Measurements from ENCODE around the gene RDH14. TPM values are rescaled to one million over a fixed set of nuclear protein-coding genes. Genes with fewer than 3 reads are reported as not detected.
A peak's percentile ranks its signal among the peaks of the same experiment; 100 is the strongest.

RDH14 gene
- total RNA-seq, 4 donors from 2014 or later, result 24.6 to 55.4 (median 49.8) TPM

DNA sequence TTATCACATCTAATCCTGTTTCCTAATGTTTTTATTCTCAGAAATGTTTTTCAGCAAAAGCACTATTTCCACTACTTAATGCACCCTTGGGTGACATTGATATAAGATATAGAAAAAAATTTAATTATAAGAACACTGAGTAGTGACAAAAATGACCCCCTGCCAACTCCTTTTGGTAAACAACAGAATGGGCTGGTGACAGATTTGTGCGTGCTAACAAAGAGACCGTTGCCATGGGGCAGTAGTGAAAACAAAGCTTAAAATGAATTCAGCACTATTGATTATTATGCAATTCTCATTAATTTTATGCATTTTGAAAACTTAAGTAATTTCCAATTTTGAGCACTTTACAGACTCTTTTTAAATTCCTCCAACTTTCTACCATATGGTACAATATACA, 33.1 kb downstream of the RDH14 start:
- Histone ChIP-seq H3K36me3 (no peaks in the 10 kb centered on the region), H3K4me1 (peaks cover 0 to 13% of the 10 kb centered on the region in 2 donors), H3K4me3 (no peak overlapping the region), H3K9me3 (no peaks in the 10 kb centered on the region), H3K27ac (no peak overlapping the region), H3K27me3 (no peaks in the 10 kb centered on the region)
- TF ChIP-seq, protein P1, sequence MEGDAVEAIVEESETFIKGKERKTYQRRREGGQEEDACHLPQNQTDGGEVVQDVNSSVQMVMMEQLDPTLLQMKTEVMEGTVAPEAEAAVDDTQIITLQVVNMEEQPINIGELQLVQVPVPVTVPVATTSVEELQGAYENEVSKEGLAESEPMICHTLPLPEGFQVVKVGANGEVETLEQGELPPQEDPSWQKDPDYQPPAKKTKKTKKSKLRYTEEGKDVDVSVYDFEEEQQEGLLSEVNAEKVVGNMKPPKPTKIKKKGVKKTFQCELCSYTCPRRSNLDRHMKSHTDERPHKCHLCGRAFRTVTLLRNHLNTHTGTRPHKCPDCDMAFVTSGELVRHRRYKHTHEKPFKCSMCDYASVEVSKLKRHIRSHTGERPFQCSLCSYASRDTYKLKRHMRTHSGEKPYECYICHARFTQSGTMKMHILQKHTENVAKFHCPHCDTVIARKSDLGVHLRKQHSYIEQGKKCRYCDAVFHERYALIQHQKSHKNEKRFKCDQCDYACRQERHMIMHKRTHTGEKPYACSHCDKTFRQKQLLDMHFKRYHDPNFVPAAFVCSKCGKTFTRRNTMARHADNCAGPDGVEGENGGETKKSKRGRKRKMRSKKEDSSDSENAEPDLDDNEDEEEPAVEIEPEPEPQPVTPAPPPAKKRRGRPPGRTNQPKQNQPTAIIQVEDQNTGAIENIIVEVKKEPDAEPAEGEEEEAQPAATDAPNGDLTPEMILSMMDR (IDR thresholded peaks at IDR 0.05 in 4 of 5, conservative IDR thresholded peaks at IDR 0.05 in 1 of 5), result no peak
- TF ChIP-seq POLR2A (IDR thresholded peaks at IDR 0.05), result no peak
- no peak for DNase-seq
- in situ Hi-C loops (cut with MboI; ENCODE audit: low sequenced_read_pairs in 4 of 4) (loop anchor here in 1 of 4 donors (10.0 kb wide), 1 partner anchor 1337 kb away; no protein-coding TSS in a partner anchor), intact Hi-C loops (cut with DNase I; ENCODE audit: low total_unique reads) (loop anchor here (10.0 kb wide), 1 partner anchor 227 kb away; no protein-coding TSS in a partner anchor)
- no peak for ATAC-seq

GRCh38 chr2:18526429-18526828, 34.0 kb downstream of the RDH14 start:
- H3K36me3 ChIP-seq, result no peaks in the 10 kb centered on the region
- DNase-seq (no peak), ATAC-seq (no peak)
- in situ Hi-C loops (cut with MboI; ENCODE audit: low sequenced_read_pairs in 4 of 4), result loop anchor here in 1 of 4 donors (10.0 kb wide), 1 partner anchor 1338 kb away; no protein-coding TSS in a partner anchor
- H3K27ac ChIP-seq, result no peak overlapping the region
- no peak overlapping the region for H3K4me3 ChIP-seq
- no peaks in the 10 kb centered on the region for H3K9me3 ChIP-seq
- H3K4me1 ChIP-seq, result peaks cover 0 to 13% of the 10 kb centered on the region in 2 donors
- intact Hi-C loops (cut with DNase I; ENCODE audit: low total_unique reads), result loop anchor here (10.0 kb wide), 1 partner anchor 228 kb away; no protein-coding TSS in a partner anchor
- H3K27me3 ChIP-seq, result no peaks in the 10 kb centered on the region
- TF ChIP-seq POLR2A (IDR thresholded peaks at IDR 0.05), result no peak
- TF ChIP-seq, protein P1 (IDR thresholded peaks at IDR 0.05 in 4 of 5, conservative IDR thresholded peaks at IDR 0.05 in 1 of 5), result no peak

DNA sequence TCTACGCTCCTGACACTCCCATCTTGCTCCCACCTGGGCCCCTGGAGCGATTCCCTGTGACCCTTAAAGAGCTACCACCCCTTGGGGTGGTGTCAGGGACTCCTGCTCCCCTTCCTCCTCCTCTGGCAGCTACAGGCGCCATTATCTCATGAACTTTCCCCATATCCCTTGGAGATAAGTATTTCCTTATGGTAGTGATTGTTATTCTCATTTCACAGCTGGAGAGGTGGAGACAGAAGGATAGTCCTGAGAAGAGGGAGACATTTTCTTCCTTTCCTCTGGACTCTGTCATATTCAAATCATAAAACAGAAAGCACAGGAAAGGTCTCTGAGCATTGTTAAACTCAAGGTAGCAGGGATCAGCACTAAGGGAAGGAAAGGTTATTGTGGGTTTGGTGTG, 34.6 kb downstream of the RDH14 start:
- TF ChIP-seq POLR2A (IDR thresholded peaks at IDR 0.05), result no peak
- TF ChIP-seq, protein P1 (IDR thresholded peaks at IDR 0.05 in 4 of 5, conservative IDR thresholded peaks at IDR 0.05 in 1 of 5), result no peak
- ATAC-seq (no peak), DNase-seq (no peak)
- in situ Hi-C loops (cut with MboI; ENCODE audit: low sequenced_read_pairs in 4 of 4) (loop anchor here in 1 of 4 donors (10.0 kb wide), 1 partner anchor 1339 kb away; no protein-coding TSS in a partner anchor), intact Hi-C loops (cut with DNase I; ENCODE audit: low total_unique reads) (loop anchor here (10.0 kb wide), 1 partner anchor 229 kb away; no protein-coding TSS in a partner anchor)
- no peaks in the 10 kb centered on the region for H3K36me3 ChIP-seq
- H3K9me3 ChIP-seq, result no peaks in the 10 kb centered on the region
- no peaks in the 10 kb centered on the region for H3K27me3 ChIP-seq
- H3K27ac ChIP-seq, result no peak overlapping the region
- H3K4me3 ChIP-seq, result no peak overlapping the region
- H3K4me1 ChIP-seq, result peaks cover 0 to 19% of the 10 kb centered on the region in 2 donors

DNA sequence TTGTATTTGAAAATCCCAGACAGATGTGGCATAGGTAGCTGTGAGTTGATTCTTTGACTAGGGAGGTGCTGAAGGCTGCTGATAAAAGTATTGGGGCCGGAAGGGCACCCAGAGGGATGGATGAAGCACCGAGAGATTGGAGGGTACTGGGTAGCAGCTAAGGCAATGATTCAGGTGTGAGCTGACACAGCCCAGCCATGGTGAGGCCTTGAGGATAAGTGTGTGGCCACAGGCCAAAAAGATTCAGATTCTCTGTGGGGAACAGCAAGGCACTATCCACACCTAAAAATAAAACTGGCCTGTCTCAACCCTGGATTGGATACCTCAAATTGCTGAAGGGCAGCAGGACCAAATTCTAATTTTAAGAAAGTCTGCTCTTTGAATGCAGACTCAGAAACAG, 35.2 kb downstream of the RDH14 start:
- H3K36me3 ChIP-seq, result no peaks in the 10 kb centered on the region
- peak overlapping the region in 1 of 4 donors; percentile 13 for H3K27ac ChIP-seq
- H3K27me3 ChIP-seq, result no peaks in the 10 kb centered on the region
- H3K4me1 ChIP-seq, result peaks cover 2 to 22% of the 10 kb centered on the region in 2 donors
- ATAC-seq (no peak), DNase-seq (no peak)
- no peak overlapping the region for H3K4me3 ChIP-seq
- H3K9me3 ChIP-seq, result no peaks in the 10 kb centered on the region
- TF ChIP-seq, protein P1 (IDR thresholded peaks at IDR 0.05 in 4 of 5, conservative IDR thresholded peaks at IDR 0.05 in 1 of 5), result no peak
- TF ChIP-seq POLR2A (IDR thresholded peaks at IDR 0.05), result no peak
- intact Hi-C loops (cut with DNase I; ENCODE audit: low total_unique reads), result loop anchor here (10.0 kb wide), 1 partner anchor 230 kb away; no protein-coding TSS in a partner anchor
- in situ Hi-C loops (cut with MboI; ENCODE audit: low sequenced_read_pairs in 4 of 4), result loop anchor here in 1 of 4 donors (10.0 kb wide), 1 partner anchor 1340 kb away; no protein-coding TSS in a partner anchor

All from gastrocnemius medialis (tissue), 4 donors.